HG03378 (cell line): Measurements from ENCODE around the gene TENM3.

Source experiments
- ATAC-seq: cut with Tn5 transposase; IDR thresholded peaks from one replicate; pipeline ENCODE4 v1.9.1; 2021; ENCODE audit warnings: mild to moderate bottlenecking, moderate library complexity; ENCODE audit not compliant: unreplicated experiment

The TENM3 gene

DNA sequence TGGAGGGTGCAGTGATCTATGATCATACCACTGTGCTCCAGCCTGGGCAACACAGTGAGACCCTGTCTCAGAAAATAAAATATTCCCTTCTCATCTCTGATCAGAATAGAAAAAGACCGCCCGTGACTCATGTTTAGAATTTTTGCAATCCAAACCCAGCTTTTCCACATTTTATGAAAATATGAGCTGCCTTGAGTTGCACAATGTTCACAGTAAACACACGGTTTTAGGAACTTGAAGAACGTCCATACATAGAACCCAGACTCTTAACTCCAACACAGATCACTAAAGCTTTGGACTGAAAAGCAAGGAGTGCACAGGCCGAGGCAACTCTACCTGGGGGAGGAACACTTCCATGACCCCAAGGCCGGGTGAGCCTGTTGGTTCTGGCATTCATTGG lies 305.0 kb downstream of the TENM3 start:
- no peak for ATAC-seq

DNA sequence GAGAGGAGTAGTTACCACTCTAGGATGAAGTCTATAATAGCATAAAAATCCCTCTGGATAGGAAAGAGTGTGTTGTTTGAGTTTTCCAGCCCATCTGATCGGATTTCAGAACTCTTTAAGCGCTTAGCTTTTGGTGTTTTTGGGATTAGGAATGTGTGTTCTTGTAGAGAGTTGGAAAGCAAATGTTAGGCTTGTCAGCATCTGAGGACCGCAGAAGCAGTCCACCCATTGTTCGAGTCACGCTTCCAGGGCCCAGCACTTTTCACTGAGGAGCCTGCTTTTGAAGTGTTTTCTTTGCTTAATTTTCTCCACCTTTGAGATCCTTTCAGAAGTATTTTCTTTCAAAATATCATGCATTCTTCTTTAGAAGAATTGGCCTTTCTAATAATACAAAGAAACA lies 306.2 kb downstream of the TENM3 start:
- ATAC-seq, result no peak

DNA sequence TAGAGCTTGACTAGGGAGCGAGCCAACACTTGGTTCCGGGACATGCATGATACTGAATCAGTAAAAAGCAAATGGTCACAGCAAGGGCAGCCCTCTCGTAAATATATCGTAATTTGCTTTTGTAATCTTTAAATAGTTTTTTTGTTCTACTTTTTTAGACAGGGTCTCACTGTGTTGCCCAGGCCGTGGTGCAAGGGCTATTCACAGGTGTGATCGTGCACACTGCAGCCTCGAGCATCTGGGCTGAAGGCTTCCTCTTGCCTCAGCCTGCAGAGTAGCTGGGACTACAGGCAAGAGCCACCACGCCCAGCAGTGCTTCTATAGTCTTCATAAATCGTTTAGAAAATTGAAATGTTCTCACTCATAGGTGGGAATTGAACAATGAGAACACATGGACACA lies 309.7 kb downstream of the TENM3 start:
- no peak for ATAC-seq

DNA sequence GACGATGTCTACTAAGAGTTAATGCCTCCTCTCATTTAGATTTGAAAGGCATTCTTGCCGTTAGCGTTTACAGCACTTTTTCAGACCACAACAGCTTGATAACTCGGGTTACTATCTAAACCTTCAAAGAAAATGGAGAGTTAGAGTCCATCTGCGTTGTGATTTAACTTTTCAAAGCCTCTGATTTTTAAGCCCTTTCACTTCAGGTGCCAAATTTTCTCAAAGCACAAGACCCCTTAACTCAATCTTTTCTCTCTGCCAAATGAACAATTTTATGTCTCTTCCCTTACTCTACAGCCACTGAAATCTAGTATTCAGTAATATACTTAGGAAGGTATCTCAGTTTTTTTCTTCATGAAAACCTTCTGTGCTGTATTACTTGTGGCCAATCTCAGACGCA lies 310.5 kb downstream of the TENM3 start:
- ATAC-seq, result no peak

DNA sequence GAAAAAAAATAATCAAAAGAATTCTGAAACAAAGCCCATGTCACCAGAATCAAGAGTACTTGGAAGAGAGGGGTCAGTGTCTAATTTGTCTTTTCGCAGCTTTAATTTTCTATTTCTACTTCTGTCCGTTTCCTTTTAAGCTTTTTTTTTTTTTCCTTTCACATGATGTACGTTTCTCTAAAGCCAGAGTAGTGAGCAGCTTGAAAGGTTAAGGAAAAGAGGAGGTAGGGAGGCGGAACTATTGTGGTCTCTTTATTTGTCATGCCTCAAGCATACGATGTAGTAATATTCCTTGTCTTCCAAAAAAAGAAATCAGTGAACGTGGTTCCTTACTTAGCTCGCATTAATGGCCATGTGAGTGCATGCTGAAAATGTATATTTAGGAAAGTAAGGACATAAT lies 311.5 kb downstream of the TENM3 start:
- no peak for ATAC-seq

DNA sequence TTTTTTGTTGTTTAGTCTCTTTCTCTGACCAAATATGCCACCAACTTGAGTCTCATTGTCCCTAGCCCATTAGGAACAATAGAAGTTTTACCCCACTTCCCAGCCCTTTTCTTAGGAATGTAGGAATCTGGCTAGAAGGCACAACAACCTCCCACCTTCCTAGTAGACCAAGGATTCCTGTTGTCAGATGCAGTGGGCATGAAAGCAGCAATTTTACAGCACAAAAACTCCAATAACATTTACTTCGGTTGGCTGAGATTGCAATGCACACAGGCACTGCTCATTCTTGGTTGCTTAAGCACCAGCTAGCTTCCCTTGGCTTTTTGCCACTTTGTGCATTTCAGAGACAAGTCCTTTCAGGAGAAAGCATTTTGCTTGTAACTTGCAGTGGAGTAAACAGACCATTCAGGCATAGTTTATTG lies 312.8 kb downstream of the TENM3 start:
- ATAC-seq, result no peak

DNA sequence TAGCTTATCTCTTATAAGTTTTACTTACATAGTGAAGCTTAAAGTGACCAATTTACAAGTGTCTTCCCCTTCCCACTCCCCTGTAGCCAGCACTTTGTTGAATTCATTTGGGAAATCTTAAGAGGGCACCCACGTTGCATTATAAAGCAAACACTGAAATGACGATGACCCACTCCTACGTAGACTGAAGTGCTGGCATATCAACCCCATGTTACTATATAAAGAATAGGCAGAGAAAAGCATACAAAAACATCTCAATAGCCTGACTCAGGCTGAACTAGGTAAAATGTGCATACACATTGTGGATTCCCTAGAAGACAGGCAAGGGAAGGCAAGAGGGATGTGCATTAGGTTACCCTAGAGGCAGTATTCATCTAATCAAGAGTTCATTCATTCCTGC lies 313.4 kb downstream of the TENM3 start:
- ATAC-seq, result no peak

DNA sequence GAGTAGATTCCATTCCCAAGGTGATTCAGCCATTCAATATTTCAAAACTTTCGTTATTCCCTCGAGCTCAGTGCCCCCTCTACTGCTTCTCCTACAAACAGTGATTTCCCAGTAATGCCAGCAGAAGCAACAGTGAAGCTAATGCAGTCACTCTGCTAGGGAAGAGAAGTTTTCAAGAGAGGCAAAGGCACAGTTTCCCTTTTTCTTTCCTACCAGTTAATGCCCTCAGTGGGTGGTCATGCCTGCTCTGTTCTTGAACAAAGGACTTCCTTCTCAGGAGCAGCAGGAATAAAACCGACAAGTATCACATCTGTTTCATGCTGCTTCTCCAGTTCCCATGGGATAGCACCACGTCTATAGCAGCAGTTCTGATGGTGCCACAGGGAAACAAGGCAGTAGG lies 317.2 kb downstream of the TENM3 start:
- ATAC-seq, result no peak

DNA sequence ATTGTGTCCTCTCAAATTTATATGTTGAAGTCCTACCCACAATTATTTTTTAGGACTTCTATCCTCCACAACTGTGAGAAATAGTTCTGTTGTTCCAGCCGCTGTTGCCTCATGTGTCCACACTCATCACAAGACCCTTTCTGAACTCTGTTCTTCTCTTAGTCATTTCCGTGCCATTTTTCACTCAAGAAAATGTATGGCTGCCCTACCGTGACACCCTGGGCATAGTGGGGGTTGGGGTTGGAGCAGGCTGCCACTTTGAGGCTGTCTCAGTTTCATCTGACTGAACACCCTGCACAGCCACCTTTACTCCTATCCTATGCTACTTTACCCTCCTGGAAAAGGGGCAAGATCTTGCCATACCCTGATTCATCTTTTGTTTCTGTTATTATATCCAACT lies 319.1 kb downstream of the TENM3 start:
- ATAC-seq, result no peak

DNA sequence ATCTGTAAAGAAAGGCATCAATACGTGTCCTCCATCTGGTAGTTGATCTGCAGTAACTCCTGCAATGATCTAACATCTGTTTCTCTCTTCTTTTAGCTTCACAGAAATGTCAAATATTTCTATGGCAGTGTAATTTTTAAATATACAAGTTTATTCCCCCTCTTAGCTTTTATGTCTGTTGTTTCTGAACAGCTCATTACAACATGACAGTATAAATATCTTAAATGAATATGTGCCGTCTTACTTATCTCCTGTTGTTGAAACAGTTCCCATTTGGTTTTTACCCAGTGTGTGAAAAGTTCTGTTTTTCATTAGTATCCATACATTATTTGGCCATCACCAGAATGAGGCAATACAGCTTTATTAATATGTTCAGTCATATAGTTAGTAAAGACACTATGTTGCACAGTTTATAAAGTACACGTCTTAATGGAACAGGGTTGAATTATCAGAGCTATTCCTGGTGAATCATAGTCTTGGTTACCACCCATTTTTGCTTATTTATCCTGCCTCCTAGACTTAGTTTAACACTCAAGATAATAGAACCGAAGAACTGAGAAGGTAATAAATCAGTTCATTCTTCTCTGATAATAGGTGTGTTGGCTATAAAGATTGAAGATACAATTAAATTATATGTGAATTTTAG lies 321.6 kb downstream of the TENM3 start:
- ATAC-seq, result no peak

DNA sequence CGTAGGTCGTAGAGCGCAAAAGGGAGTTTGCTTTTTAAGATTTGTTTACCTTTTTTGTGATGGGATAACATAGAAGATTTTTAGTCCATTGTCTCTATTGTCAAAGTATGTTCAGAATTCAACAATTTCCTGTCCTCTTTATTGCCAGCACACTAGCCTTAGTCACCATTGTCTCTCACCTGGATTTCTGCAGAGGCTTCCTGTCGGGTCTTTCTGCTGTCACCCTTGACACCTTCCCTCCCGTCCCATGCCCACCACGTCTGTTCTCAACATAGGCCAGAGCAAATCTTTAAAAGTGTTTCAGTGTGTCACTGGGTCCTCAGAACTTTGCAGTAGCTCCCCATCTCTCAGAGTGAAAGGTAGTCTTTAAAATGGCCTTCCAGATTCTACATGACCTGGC lies 323.9 kb downstream of the TENM3 start:
- ATAC-seq, result no peak

DNA sequence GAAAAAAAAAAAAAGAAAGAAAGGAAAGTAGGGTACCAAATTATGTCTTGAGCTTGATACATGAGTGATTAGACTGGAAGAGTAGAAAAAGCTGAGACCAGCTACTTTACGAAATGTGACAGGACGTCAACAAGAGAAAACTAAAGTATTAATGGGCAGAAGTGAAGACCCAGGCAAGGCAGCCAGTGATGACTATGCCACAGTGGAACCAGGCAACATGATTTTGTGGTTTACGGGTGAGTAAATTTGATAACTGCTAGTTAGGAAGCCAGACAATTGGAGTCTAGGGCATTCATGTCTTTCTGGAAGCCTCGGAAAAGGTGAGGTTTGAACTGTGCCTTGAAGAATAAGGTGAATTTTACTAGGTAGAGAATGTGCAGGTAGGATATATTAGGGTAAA lies 326.4 kb downstream of the TENM3 start:
- ATAC-seq, result no peak

DNA sequence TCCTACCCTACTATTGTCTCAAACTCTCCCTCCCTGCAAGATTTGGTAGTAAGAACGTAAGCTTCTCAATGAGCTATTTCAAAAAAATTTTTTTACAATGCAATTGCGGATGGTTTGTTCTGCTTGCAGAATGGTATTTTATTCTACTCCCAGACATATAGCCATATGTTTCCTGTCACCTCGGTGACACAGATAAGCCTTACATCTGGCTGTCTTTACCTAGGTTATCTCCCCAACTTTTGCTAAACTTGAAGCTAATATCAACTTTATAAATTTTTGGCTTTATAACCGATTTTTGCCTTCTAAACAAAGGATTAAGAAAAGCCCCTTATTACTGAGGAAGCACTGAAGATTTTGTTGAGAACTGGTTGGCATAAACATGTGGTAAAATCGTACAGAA lies 331.5 kb downstream of the TENM3 start:
- ATAC-seq, result no peak

DNA sequence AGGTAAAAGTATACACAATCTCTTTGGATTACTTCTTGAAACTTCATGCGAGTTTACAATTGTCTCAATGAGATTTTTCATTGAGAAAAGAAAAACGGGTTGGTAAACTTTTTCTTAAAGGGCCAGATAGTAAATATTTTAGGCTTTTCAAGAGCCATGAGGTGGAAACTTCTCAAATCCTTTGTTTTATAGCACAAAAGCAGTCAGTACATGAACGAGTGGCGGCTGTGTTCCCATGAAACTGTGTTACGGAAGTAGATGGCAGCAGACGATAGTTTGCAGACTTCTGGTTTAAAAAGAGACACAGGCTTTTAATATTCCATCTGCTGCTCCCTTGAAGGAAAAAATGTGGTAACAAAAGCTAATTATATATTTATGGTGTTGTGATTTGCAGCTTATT lies 332.0 kb downstream of the TENM3 start:
- no peak for ATAC-seq

DNA sequence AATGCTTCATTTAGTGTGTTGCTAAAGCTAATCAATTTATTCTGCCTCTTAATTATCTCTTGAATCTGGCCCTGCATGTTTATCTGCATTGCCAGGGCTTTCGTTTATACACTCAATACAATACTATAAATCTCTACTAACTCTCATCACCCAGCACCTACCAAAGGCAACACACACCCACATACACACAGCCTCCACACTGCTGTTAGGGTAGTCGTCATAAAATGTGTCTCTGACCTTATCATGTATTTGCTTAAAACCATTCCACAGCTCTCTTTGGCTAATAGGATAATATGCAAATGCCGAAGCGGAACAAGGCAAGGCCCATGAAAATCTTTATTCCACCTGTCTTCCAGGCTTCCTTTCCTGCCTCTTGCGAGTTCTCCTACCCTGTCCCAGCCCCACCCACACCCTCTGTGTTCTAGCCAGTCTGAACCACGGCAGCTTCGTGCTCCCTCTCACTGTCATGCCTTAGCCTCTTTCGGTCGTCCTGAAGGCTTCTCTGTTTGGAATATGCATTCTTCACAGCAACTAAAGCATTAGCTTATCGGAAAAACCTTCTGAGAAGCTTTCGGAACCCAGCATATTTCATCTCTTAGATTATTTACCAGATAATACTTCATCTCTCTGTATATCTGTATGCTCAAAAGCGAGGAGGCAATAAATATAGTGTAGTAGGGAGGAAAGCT lies 333.5 kb downstream of the TENM3 start:
- ATAC-seq, result no peak

DNA sequence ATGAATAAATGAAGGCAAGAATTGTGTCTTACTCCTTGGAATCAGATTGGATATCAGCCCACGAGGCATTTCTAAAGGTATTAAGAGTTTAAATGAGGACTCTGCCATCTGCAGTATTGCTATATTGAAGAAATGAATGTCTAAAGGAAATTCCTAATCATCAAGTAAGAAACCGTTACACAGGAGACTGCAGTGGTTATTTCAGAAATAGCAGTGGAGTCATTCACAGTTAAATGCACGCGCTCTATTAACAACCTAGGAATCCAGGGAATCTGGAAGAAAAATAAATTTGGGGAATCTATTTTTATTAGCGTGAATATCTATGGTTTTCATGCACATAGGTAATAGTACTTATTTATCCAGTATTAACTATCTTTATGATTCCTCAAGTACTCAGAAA lies 334.2 kb downstream of the TENM3 start:
- ATAC-seq, result no peak

DNA sequence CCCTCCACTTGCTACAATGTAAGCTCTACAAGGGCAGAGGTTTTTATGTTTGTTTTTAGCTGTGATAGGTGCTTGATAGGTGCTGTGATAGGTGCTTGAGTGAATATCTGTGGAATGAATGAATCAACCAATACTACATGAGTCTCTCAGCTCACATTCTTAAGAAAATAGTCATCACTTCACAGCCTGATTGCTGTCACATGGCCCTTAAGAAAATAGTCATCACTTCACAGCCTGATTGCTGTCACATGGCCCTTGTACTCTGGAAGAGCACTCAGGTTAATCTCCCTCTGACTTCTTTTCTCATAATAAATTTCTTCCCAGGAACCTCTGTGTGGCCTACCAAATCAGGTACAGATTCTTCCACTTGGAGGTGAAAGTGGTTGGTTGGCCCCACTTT lies 335.2 kb downstream of the TENM3 start:
- no peak for ATAC-seq

DNA sequence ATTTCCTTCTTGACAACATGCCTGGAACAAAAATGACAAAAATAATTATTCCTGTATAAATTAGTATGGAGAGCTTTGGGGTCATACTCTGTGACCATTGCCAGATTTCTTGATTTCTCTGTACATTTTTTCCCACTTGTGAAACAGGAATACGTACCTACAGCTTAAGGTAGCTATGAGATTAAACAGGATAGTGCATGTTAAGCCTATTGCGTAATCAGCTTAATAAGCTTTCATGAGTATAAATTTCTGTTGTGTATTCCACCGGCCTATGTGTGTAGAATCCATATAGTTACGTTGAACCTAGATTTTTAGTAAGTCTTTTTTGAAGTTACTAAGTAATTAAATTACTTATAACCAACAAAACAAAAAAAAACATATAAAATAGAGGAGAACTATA lies 339.0 kb downstream of the TENM3 start:
- no peak for ATAC-seq

DNA sequence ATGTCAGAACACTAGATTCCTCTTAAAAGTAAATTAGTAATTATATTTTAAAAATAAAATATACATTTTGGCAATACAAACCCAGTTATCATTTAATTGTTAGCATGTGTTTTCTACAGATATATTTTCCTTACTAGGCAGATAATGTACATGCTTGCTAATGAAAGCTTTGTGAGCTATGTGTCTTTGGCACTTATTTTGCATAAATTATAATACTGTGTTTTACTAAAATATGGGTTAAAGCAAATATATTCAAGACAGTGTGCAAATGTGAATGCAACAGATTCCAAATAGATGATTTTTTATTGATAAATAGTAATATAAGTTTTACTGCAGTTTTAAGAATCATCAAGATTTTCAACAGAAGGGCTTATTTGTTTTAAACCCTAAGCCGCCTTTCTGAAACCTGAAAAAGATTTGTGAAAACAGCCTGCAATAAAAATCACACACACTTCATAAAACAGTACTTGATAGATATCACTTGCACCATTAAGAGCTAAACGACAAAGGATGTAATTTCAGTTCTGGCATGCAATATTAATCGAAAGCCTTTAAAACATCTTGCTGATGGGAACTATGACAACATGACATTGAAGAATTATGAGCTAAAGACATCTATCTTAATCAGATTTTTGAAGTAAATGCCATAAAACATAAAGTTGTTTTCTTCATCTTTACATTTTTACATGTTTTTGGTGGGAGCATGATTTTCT lies 340.7 kb downstream of the TENM3 start:
- no peak for ATAC-seq

DNA sequence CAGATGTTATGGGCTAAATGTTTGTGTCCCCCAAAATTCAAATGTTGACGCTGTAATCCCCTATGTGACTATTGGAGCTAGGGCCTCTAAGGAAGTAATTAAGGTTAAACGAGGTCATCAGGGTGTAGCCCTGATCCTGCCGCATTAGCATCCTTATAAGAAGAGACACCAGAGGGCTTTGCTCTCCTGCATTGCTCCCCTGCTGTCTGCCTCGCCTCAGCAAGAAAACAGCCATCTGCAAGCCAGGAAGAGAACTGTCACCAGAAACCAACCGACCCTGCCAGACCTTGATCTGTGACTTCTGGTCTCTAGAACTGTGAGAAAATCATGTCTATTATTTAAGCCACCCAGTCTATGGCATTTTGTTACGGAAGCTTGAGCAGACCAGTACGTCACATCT lies 342.1 kb downstream of the TENM3 start:
- ATAC-seq, result no peak

DNA sequence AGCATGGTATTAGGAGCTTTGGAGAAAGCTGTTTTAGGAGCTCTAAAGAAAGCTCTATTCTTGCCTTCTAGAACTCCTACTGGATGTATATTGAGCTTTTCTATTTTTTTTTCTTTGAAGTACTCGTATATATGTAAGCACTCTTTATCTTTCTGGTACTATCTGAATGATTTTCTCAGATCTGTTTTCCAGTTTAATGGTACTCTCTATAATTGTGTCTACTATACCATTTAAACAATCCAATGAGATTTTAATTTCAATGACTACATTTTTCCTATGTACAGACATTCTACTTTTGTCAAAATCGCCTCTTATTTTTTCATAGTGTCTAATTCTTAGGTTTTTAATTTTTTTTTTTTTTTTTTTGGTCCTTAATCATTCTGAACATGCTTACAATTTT lies 345.9 kb downstream of the TENM3 start:
- no peak for ATAC-seq

DNA sequence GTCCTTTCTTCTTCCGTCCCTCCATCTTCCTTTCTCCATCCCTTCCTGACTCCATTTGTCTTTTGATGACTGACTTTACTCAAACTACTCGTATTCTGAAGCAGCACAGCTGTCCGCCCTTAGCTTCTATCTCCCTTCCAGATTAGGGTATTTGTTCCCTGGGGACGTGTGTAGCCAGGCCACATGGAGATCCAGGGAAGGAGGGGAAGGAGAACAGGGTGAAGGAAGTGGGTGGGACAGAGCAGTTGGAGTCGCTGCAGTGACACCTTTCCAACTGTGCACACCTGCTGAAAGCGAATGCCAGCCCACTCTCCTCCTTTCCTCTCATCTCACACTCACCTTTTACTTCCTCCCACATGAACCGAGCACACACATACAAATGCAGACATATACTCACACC lies 350.2 kb downstream of the TENM3 start:
- no peak for ATAC-seq
